ENCODE data around the gene PPFIBP2.

- TF ChIP-seq KLF8 (tag by site-specific recombination; IDR thresholded peaks at IDR 0.05) (no peak), ZNF423 (tag by site-specific recombination; IDR thresholded peaks at IDR 0.05) (no peak), CTCF (tag by site-specific recombination; IDR thresholded peaks at IDR 0.05) (no peak), ZNF174 (tag by site-specific recombination; IDR thresholded peaks at IDR 0.05) (no peak), REST (tag by site-specific recombination; IDR thresholded peaks at IDR 0.05) (no peak), ZNF449 (tag by site-specific recombination; IDR thresholded peaks at IDR 0.05) (no peak), ZNF785 (tag by site-specific recombination; IDR thresholded peaks at IDR 0.05) (no peak)
Measured at GRCh38 chr11:7677796-7678201, 164.0 kb downstream of the PPFIBP2 start.

Measured in HEK293 (cell line).